NCI-H446 treated with DMSO at 0.1 percent for 48 hours (cell line): ENCODE results near the gene HELZ.

Source experiments
- DNase-seq: peaks from one replicate; lab custom pipeline; 2025; lab: John Stamatoyannopoulos, UW

The HELZ gene

DNA sequence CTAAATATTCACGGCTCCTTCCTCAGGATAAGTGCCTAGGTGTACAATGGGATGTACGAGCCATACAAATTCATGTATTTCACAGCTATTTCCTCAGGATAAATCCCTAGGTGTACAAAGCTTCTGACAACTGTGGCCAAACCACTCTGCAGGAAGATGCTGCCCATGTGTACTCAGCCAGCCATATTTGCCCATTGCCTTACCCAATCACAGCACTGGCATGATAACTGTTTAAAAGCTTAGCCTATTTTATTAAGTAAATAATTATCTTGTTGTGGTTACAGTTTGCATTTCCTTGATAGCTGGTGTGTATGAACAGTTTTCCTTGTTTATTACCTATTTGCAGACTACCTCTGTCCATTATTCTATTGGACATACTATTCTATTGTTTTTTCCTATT, 165.5 kb downstream of the HELZ start:
- DNase-seq = no peak

DNA sequence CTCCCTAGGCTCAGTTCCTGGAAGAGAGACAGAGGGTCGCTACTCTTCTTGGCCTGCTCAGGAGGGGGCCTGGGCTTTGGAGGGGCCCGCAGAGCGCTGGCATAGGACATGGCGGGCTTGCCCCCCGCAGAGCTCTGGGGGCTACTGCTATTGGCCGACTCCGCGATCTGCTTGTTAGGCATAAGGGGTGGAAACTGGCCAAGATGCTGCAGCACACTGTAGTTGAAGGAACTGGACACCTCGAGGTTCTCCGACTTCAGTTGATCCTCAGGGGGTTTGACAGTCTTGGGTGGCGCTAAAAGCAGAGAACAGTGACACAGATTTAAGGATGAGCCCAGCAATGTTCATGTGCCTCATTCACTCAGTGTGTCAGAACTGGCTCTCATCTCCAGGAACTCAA, 166.7 kb downstream of the HELZ start:
- DNase-seq = no peak

DNA sequence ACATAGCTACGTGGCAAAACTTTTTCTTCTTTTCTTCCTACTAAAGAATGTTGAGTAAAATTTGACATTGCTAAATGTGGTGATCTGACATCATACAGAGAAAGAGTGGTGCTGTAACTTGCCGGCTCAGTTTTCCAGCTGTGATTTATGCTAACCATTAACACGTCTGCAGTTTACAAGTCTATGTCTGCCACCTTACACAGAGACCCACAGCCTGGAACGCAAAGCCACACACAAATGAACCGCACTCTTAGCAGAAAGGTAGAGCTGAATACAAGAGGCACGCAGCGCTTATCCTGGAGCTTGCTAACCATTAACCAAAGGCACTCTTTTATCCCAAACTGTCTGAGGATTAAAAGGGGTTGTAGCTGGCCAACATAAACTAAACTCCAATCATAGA, 168.7 kb downstream of the HELZ start:
- DNase-seq = no peak

- DNase-seq = no peak
These were observed 170.2 kb downstream of the HELZ start for GRCh38 chr17:67074781-67075180.

DNA sequence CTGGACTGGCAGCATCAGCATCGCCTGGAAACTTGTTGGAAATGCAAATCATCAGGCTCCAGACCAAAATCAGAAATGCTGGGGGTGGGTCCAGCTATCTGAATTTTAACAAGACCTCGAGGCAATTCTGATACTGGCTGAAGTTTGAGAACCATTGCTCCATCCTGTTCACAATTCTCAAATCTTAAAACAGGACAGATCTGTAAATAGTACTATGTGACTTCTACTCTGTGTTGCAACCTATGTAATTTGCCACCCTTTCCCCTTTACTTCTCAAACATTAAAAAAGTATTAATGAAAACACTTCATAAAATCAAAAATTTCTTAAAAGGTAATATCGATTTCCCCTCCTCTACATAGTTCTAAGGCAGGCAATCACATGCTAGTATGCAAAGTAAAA, 172.1 kb downstream of the HELZ start:
- DNase-seq = no peak

DNA sequence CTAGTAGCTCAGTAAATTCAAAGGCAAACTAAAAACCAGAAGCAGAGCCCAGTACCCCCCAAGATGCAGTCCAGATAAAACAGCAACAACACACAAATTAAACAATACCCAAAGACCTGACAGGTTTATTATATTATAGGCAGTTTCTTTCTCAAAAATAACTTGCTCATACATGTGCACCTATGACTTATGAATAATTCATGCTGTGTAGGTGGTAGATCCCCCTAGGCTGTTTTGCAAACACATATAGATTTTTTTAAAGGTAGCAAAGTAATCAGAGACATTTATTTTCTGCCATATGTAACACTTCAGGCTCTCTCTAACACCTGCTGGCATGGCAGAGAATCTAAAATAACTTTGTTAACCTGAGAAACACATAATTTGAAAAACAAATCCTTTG, 173.4 kb downstream of the HELZ start:
- no peak for DNase-seq

GRCh38 chr17:67069603-67070136, 175.3 kb downstream of the HELZ start:
- no peak for DNase-seq

GRCh38 chr17:67068999-67069398, 176.0 kb downstream of the HELZ start:
- no peak for DNase-seq

DNA sequence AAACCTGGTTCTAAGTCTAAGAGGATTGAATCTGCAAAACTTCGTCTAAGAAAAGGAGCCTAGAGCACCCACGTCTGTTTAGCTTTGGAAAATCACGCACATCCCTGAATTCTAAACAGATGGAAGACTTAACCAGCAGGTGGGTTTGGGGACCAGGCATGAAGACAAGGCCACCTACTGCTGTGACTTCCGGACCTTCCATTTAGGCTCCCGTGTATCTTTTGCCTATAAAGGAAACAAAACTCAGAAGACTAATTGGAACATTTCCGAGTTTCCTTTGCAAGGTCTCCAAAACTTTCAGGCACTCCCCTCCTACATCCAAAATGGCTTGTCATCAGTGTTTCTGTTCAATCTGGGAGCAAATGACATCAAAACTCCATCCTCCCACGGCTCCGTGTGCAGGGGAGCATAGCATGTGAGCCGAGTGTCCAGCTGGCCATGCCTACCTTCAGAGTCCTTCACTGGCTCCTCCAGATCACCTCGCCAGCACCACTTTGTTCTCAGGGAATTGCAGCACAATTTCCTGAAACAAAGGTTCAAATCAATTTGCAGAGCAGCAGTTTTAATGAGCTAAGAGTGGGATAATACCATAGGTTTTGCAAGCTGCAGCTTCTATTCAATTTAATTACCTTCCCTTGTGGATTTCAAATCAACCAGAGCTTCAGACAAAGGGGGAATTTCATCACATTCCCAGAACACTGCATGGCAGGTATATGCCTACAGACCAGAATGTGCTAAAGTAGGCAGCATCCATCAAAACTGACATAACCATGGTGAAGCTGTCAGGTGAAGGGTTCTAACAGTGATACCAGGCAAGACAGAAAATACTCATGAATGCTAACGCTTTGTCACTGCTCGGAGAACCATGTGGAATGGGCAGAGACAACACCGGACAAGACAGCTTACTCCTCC, 177.2 kb downstream of the HELZ start:
- no peak for DNase-seq

GRCh38 chr17:67066717-67067116, 178.3 kb downstream of the HELZ start:
- no peak for DNase-seq

DNA sequence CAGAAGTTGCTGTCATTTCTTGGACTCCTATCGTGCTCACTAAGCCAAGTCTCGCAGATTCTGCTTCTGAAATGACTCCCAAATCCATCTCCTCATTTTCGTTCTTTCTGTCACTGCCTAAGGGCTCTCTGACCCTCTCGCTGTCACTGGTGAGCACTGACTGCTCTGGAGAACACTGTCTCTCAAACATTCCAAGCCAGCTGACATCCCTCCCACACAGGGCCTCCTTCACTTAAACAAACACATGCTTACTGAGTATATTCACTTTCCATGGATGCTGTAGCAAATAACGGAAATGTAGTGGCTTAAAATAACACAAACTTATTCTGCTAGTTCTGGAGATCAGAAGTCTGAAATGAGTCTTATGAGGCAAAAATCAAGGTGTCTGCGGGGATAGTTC, 181.9 kb downstream of the HELZ start:
- DNase-seq = no peak

GRCh38 chr17:67059372-67059771, 185.6 kb downstream of the HELZ start:
- peak; percentile 69 for DNase-seq

- no peak for DNase-seq
These were observed 187.0 kb downstream of the HELZ start for GRCh38 chr17:67058036-67058435.

DNA sequence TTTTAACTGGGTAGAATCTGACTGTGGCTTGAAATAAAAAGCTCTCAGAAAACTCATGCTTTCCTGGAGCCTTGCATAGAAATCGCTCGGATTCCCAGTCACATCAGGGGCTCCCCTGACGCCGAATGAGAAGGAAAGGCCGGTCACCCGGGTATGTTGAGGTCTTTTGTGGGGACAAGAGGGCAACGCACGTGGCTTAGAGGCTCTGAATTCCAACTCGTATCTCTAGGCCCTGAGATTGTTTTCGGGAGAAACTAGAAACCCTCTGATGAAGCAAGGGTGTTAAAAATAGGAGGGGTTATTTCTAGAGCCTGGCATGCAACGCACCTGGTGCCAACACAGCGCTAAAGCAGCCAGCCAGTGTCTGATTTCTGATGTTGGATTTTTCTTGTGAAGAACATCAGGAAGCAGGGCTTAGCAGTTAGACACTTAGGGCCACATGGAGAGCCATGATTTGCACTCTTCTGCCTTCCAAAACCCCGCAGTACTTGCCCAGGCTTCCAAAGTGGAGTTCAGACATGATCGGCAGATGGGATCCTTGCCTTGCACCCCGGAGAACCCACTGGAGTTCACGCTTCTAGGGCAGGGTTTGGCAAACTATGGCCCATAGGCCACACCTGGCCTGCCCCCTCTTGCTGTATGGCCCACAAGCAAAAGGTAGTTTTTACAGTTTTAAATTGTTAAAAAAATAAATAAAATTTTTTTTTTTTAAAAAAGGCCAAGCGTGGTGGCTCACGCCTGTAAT, 188.1 kb downstream of the HELZ start:
- DNase-seq = no peak

- no peak for DNase-seq
These were observed 188.9 kb downstream of the HELZ start for GRCh38 chr17:67055811-67056745.

GRCh38 chr17:67055041-67055443, 190.0 kb downstream of the HELZ start:
- DNase-seq = no peak

DNA sequence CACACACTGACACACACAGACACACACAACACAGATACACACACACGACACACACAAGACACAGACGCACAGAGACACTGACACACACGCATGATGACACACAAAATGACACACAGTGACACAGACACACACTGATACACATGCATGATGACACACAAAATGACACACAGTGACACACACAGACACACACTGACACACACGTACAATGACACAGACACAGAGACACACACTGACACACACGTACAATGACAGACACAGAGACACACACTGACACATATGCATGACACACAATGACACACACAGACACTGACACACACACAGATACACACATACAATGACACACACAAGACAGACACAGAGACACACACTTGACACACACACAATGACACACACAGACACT, 190.4 kb downstream of the HELZ start:
- DNase-seq = no peak

DNA sequence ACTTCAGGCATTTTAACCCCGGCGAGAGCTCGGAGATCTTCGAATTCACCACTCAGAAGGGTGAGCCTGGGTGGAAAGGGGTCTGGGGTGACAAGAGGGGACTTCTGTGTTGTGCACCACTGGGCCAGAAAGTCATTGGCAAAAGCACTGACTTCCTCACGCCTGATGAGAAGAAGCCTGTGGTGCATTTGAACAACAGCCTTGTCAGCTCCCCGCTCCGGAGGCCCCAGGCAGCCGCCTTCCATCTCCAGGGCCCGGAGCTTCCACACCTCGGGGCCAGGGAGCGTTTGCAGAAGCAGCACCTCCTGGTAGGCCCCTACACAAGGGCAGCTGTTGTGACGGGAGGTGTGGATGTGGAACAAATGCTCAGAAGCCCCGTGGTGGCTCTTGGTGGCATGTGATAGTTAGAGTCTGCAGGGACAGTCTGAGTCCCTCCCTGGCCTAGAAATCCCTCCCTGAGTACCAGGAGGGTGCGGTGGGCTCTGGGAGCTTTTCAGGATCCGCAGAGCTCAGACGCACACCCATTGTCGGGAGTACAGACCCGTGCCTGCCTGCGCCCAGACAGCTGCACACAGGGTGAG, 190.9 kb downstream of the HELZ start:
- DNase-seq = no peak

DNA sequence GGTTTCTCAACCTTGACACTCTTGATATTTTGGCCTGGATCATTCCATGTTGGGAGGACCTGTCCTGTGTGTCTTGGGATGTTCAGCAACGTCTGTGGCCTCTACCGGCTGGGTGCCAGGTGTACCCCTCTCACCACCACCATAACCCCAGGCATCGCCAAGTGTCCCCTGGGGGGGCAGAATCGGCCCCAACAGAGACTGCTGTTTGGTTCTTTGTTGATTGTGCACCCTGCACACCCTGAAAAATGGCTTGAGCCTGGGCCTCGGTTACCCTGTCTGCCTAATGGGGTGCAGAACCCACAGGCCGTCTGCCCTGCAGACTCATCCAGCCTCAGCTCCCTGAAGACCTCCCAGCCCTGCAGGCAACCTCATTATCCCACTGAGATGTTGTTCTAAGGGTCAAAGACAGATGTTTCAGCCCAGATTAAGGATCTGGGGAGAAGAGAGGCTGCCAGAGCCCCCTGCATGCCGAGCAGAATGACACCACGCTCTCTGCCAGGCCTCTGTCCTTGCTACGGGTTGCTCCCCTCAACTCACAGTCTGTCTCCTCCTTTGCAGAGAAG, 191.5 kb downstream of the HELZ start:
- DNase-seq = no peak

DNA sequence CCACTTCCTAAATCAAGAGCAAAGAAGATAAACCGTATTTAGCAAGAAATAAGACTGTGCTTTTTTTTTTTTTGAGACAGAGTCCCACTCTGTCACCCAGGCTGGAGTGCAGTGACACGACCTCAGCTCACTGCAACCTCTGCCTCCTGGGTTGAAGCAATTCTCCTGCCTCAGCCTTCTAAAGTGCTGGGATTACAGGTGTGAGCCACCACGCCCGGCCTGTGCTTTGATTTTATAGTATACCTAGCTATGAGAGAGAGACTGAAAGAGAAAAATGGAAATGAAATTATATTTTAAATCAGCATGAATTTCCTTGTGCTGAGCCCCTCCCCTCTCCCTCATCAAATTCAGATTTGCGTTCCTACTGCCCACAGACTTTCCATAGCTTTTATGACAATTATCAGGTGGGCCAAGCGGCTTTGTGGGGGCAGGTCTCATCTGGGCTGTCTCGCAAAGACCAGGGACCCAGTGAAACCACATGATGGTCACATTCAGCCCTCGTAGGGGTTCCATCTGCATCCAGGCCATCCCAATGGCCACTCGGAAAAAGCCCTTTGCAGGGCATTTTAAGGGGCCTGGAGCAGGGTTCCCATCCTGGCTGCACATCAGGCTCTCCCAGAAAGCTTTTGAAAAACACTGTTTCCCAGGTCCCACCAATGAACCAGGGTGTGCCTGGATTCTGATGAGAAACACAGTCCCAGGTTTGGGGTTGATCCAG, 192.1 kb downstream of the HELZ start:
- DNase-seq = no peak

- no peak for DNase-seq
These were observed 193.2 kb downstream of the HELZ start for GRCh38 chr17:67051837-67052236.
